OCI-LY1 (cell line): ENCODE measurements around the gene ZNF396.
A peak's percentile ranks its signal among the peaks of the same experiment; 100 is the strongest.

Source experiments
- H2AFZ ChIP-seq: fragments of 200-600 bp; sonication (generic), shearing (Covaris generic); 2 replicates; pipeline ENCODE4 v1.6.0; 2014; ENCODE audit warnings: antibody characterized with exemption, mild to moderate bottlenecking, low read length
- H3F3A ChIP-seq: fragments of 200-600 bp; sonication (generic), shearing (Covaris generic); 2 replicates; pipeline ENCODE4 v1.6.0; 2014; ENCODE audit warnings: mild to moderate bottlenecking, antibody characterized with exemption, low read length, moderate library complexity; ENCODE audit not compliant: insufficient read depth
- H3K27ac ChIP-seq: fragments of 200-600 bp; sonication (generic); 2 replicates; pipeline ENCODE4 v1.5.1; 2014; ENCODE audit warnings: low read length, mixed run types, mild to moderate bottlenecking, low read depth; ENCODE audit not compliant: poor library complexity, severe bottlenecking
- H3K27me3 ChIP-seq: fragments of 200-600 bp; sonication (generic); 2 replicates; pipeline ENCODE4 v1.6.0; 2014; ENCODE audit warnings: antibody characterized with exemption, mild to moderate bottlenecking, low read length, moderate library complexity; ENCODE audit not compliant: insufficient read depth
- H3K36me3 ChIP-seq: fragments of 200-600 bp; sonication (generic); 2 replicates; pipeline ENCODE4 v1.6.1; 2014; ENCODE audit warnings: mild to moderate bottlenecking, antibody characterized with exemption, low read length, moderate library complexity, mixed read lengths; ENCODE audit not compliant: insufficient read depth
- H3K4me1 ChIP-seq: fragments of 200-600 bp; sonication (generic); 2 replicates; pipeline ENCODE4 v1.5.1; 2014; ENCODE audit warnings: mild to moderate bottlenecking, low read length, moderate library complexity; ENCODE audit not compliant: insufficient read depth, severe bottlenecking
- H3K4me2 ChIP-seq: fragments of 200-600 bp; sonication (generic), shearing (Covaris generic); 2 replicates; pipeline ENCODE4 v1.6.1; 2014; ENCODE audit warnings: low read length
- H3K4me3 ChIP-seq: fragments of 200-600 bp; sonication (generic); 2 replicates; pipeline ENCODE4 v1.5.1; 2014; ENCODE audit warnings: low read length, low read depth, mild to moderate bottlenecking, mixed read lengths; ENCODE audit not compliant: poor library complexity, severe bottlenecking
- H3K79me2 ChIP-seq: fragments of 200-600 bp; shearing (Covaris generic); 2 replicates; pipeline ENCODE4 v1.6.1; 2016; ENCODE audit warnings: mixed run types, low read length, mixed read lengths; ENCODE audit not compliant: insufficient read depth
- H3K9ac ChIP-seq: fragments of 200-600 bp; sonication (generic), shearing (Covaris generic); 2 replicates; pipeline ENCODE4 v1.6.1; 2014; ENCODE audit warnings: mild to moderate bottlenecking, low read length, mixed read lengths
- H3K9me2 ChIP-seq: fragments of 200-600 bp; sonication (generic), shearing (Covaris generic); 2 replicates; pipeline ENCODE4 v1.6.1; 2014; ENCODE audit warnings: low read depth, mild to moderate bottlenecking, low read length, mixed read lengths
- H3K9me3 ChIP-seq: fragments of 200-600 bp; shearing (Covaris generic); 2 replicates; pipeline ENCODE4 v1.6.1; 2014; ENCODE audit warnings: low read length, mixed read lengths
- H4K20me1 ChIP-seq: fragments of 200-600 bp; sonication (generic), shearing (Covaris generic); 2 replicates; pipeline ENCODE4 v1.6.0; 2016; ENCODE audit warnings: mild to moderate bottlenecking, low read length; ENCODE audit not compliant: insufficient read depth
- EZH2 ChIP-seq: fragments of 200-600 bp; sonication (generic), shearing (Covaris generic); IDR thresholded peaks from 2 replicates; pipeline ENCODE4 v1.8.0; 2017; ENCODE audit warnings: borderline replicate concordance, mixed run types, mild to moderate bottlenecking, antibody characterized with exemption, low read length, moderate library complexity, mixed read lengths
- TF ChIP-seq, protein P1 (sequence below): fragments of 200-600 bp; sonication (generic), shearing (Covaris generic); IDR thresholded peaks from 2 replicates; pipeline ENCODE4 v1.5.1; 2017; ENCODE audit warnings: mild to moderate bottlenecking, antibody characterized with exemption, low read length, moderate library complexity, mixed read lengths

Gene ZNF396

DNA sequence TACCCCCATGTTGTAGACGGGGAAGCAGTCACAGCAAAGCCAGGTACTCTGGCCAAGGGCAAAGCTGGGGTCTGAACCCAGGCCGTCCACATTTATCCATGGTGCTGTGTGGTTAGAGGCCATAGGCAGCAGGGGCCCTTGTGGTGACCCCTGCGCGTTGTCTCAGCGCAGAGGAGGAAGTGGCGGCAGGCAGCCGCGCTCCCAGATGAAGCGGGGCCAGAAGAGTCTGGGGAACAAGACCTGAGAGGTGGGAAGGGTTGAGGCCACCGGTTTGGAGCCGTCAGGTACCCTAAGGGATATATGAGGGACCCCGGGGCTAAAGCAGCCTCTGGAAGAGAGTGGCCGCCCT lies 770 bp downstream of the ZNF396 start:
- no peak overlapping the region for H3K27ac ChIP-seq
- peak overlapping the region; percentile 80 for H3K9ac ChIP-seq
- no peaks in the 10 kb centered on the region for H3K9me3 ChIP-seq
- no peaks in the 10 kb centered on the region for H3K79me2 ChIP-seq
- peak overlapping the region; percentile 91 for H3K4me3 ChIP-seq
- no peaks in the 10 kb centered on the region for H3K9me2 ChIP-seq
- peak overlapping the region; percentile 15; the same call in 1 of the 2 replicates for H2AFZ ChIP-seq
- no peak for TF ChIP-seq EZH2
- TF ChIP-seq, protein P1, sequence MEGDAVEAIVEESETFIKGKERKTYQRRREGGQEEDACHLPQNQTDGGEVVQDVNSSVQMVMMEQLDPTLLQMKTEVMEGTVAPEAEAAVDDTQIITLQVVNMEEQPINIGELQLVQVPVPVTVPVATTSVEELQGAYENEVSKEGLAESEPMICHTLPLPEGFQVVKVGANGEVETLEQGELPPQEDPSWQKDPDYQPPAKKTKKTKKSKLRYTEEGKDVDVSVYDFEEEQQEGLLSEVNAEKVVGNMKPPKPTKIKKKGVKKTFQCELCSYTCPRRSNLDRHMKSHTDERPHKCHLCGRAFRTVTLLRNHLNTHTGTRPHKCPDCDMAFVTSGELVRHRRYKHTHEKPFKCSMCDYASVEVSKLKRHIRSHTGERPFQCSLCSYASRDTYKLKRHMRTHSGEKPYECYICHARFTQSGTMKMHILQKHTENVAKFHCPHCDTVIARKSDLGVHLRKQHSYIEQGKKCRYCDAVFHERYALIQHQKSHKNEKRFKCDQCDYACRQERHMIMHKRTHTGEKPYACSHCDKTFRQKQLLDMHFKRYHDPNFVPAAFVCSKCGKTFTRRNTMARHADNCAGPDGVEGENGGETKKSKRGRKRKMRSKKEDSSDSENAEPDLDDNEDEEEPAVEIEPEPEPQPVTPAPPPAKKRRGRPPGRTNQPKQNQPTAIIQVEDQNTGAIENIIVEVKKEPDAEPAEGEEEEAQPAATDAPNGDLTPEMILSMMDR, result no peak
- H3K4me1 ChIP-seq, result peaks cover 11% of the 10 kb centered on the region
- no peaks in the 10 kb centered on the region for H3F3A ChIP-seq
- no peaks in the 10 kb centered on the region for H4K20me1 ChIP-seq
- peak overlapping the region; percentile 76 for H3K4me2 ChIP-seq
- no peaks in the 10 kb centered on the region for H3K36me3 ChIP-seq
- H3K27me3 ChIP-seq, result no peaks in the 10 kb centered on the region

DNA sequence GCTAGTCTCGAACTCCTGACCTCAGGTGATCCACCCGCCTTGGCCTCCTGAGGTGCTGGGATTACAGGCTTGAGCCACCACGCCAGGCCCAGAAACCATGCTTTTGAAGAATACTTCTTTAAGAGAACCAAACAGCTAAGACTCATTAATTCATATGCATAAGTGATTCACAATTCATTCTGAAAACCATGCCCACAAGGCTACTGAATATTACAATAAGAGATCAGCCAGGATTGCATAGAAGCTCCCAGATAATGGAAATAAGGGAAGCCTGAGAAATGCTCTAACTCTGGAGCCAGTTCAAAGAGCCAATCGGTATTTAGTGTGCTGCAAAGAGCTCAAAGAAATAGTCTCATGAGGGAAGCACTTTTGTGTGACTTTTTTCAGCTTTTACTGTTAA lies 2.4 kb downstream of the ZNF396 start:
- H3K4me3 ChIP-seq, result no peak overlapping the region
- peaks cover 11% of the 10 kb centered on the region for H3K4me1 ChIP-seq
- H3K4me2 ChIP-seq, result no peak overlapping the region
- no peaks in the 10 kb centered on the region for H3K36me3 ChIP-seq
- no peaks in the 10 kb centered on the region for H3K79me2 ChIP-seq
- no peak overlapping the region for H2AFZ ChIP-seq
- no peaks in the 10 kb centered on the region for H3K27me3 ChIP-seq
- no peaks in the 10 kb centered on the region for H3K9me3 ChIP-seq
- no peaks in the 10 kb centered on the region for H3F3A ChIP-seq
- no peak overlapping the region for H3K27ac ChIP-seq
- TF ChIP-seq EZH2, result no peak
- TF ChIP-seq, protein P1, result no peak
- H3K9ac ChIP-seq, result no peak overlapping the region
- H3K9me2 ChIP-seq, result no peaks in the 10 kb centered on the region
- no peaks in the 10 kb centered on the region for H4K20me1 ChIP-seq

DNA sequence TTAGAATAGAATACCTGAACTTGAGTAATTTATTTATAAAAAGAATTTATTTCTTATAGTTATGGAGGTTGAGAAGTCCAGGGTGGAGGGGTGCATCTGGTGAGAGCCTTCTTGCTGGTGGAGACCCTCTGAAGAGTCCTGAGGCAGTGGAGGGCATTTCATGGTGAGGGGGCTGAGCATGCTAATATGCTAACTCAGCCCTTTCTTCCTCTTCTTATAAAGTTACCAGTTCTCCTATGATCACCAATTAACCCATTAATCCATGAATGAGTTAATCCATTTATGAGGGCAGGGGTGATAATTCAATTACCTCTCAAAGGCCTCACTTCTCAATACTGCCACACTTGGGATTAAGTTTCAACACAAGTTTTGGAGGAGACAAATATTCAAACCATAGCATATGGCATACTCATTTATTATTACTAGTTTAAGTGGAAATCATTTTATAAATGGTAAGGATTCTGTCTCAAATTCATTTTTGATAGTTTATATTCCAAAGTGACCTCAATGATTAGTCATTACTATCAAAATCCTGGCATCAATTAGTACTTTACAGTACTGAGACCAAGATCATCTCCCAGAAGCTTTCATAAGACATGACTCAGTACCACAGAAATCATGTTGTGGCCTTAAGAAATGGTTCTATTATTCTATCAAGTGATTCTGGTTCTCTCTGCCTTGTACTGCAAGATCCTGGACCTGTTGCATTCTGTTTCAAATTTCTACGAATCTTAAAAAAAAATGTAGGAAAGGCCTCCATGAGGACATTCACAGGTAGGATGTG lies 5.5 kb downstream of the ZNF396 start:
- Histone ChIP-seq H4K20me1 (no peaks in the 10 kb centered on the region), H3F3A (no peaks in the 10 kb centered on the region), H3K9me3 (no peaks in the 10 kb centered on the region), H3K9ac (no peak overlapping the region), H3K36me3 (no peaks in the 10 kb centered on the region), H3K4me3 (no peak overlapping the region), H3K4me1 (peaks cover 7% of the 10 kb centered on the region), H2AFZ (no peak overlapping the region), H3K27me3 (no peaks in the 10 kb centered on the region), H3K4me2 (no peak overlapping the region), H3K79me2 (no peaks in the 10 kb centered on the region), H3K9me2 (no peaks in the 10 kb centered on the region), H3K27ac (no peak overlapping the region)
- TF ChIP-seq EZH2, result no peak
- TF ChIP-seq, protein P1, result no peak
